Naive thymus-derived CD4-positive, alpha-beta T cell (primary cell): ENCODE measurements around the gene NDUFAB1. TPM values are rescaled to one million over a fixed set of nuclear protein-coding genes. Genes with fewer than 3 reads are reported as not detected.

Source experiments
- ATAC-seq: fragments of 150-1000 bp; cut with Tn5 transposase; 2 replicates; pipeline ENCODE4 v1.10.0; 2021; ENCODE audit warnings: mild to moderate bottlenecking, moderate library complexity
- CTCF ChIA-PET: fragments of 350-600 bp; sonication (Branson Sonifier 250); formaldehyde crosslinking; loops from one replicate; lab custom pipeline; 2021; ENCODE audit warnings: antibody characterized with exemption; lab: Charles Lee
- POLR2A ChIA-PET: fragments of 350-600 bp; sonication (Branson Sonifier 250); formaldehyde crosslinking; loops from one replicate; lab custom pipeline; 2021; ENCODE audit warnings: antibody characterized with exemption, inconsistent platforms; lab: Charles Lee
- DNase-seq, 9 donors: peaks; one replicate each; pipeline versions ENCODE4 v3.0.0 to v3.0.0-alpha.2; 2020 to 2022; ENCODE audit warnings: mixed read lengths in 1 of 9
- H3K27ac ChIP-seq: one replicate; pipeline ENCODE4 v1.7.0; 2013; ENCODE audit warnings: mild to moderate bottlenecking, low read depth, low read length, moderate library complexity
- H3K27me3 ChIP-seq, 2 donors: one replicate each; pipeline ENCODE4 v1.7.0; 2013; ENCODE audit warnings: low read length in 2 of 2, mild to moderate bottlenecking in 2 of 2, moderate library complexity in 2 of 2; ENCODE audit not compliant: control insufficient read depth in 2 of 2, insufficient read depth in 2 of 2
- H3K36me3 ChIP-seq, 3 experiments: 1 replicate in 2 of 3; 2 replicates in 1 of 3; pipeline ENCODE4 v1.7.0; 2013; ENCODE audit warnings: low read length in 3 of 3, mild to moderate bottlenecking in 3 of 3, moderate library complexity in 1 of 3; ENCODE audit not compliant: insufficient read depth in 3 of 3, control insufficient read depth in 2 of 3
- H3K4me1 ChIP-seq, 2 donors: one replicate each; pipeline ENCODE4 v1.7.0; 2013; ENCODE audit warnings: low read length in 2 of 2, mild to moderate bottlenecking in 2 of 2, moderate library complexity in 1 of 2; ENCODE audit not compliant: control insufficient read depth in 2 of 2, insufficient read depth in 2 of 2
- H3K4me3 ChIP-seq: 2 replicates; pipeline ENCODE4 v1.7.0; 2013; ENCODE audit warnings: mild to moderate bottlenecking, low read length
- H3K9me3 ChIP-seq, 3 experiments: 1 replicate in 2 of 3; 2 replicates in 1 of 3; pipeline ENCODE4 v1.7.0; 2013; ENCODE audit warnings: low read length in 3 of 3; ENCODE audit not compliant: control insufficient read depth in 2 of 3
- H3K27ac Mint-ChIP-seq, 9 donors: one replicate each; pipeline ENCODE4 v1.8.0; 2020 to 2022; ENCODE audit warnings: mixed read lengths in 9 of 9, mild to moderate bottlenecking in 8 of 9, moderate library complexity in 5 of 9, inconsistent platforms in 2 of 9
- H3K27me3 Mint-ChIP-seq, 5 donors: one replicate each; pipeline ENCODE4 v1.8.0; 2021 to 2022; ENCODE audit warnings: mixed read lengths in 5 of 5, mild to moderate bottlenecking in 1 of 5
- H3K36me3 Mint-ChIP-seq, 5 donors: one replicate each; pipeline ENCODE4 v1.8.0; 2020 to 2022; ENCODE audit warnings: mixed read lengths in 5 of 5, mild to moderate bottlenecking in 3 of 5, inconsistent platforms in 1 of 5
- H3K4me1 Mint-ChIP-seq, 7 donors: one replicate each; pipeline ENCODE4 v1.8.0; 2020 to 2022; ENCODE audit warnings: mixed read lengths in 7 of 7, mild to moderate bottlenecking in 3 of 7, inconsistent platforms in 1 of 7
- H3K4me3 Mint-ChIP-seq, 10 donors: one replicate each; pipeline ENCODE4 v1.8.0; 2020 to 2022; ENCODE audit warnings: mild to moderate bottlenecking in 10 of 10, mixed read lengths in 10 of 10, moderate library complexity in 6 of 10, inconsistent platforms in 2 of 10
- H3K9me3 Mint-ChIP-seq, 11 donors: one replicate each; pipeline ENCODE4 v1.8.0; 2020 to 2022; ENCODE audit warnings: mixed read lengths in 11 of 11, mild to moderate bottlenecking in 4 of 11, inconsistent platforms in 1 of 11, moderate library complexity in 1 of 11
- intact Hi-C, 2 donors: fragments of 100-400 bp; cut with micrococcal nuclease; formaldehyde crosslinking; loops; one replicate each; pipeline ENCODE4 v1.15.1; 2023
- polyA plus RNA-seq, 2 donors: library from polyadenylated mRNA; unstranded; fragments of 300-500 nt; fragmentation: Illumina TruSeq; gene quantifications; one replicate each; pipeline ENCODE4 v1.2.3, GENCODE V29; 2021
- total RNA-seq, 6 experiments: library from RNA in 5 of 6; stranded (reverse) in 5 of 6; gene quantifications; 1 replicate in 5 of 6; 2 replicates in 1 of 6; pipeline ENCODE4 v1.2.3 and lab custom pipeline; 2021 to 2026

Gene NDUFAB1
- total RNA-seq, result 10 to 100 TPM; 24.2 to 85.3 (median 38.2) TPM
- polyA plus RNA-seq, result 100 to 1,000 TPM; 167 to 209 TPM
- 12.5 reads per million, percentile 40 among the genes with 10 or more reads in this experiment for total RNA-seq (lab: John Stamatoyannopoulos, UW)

DNA sequence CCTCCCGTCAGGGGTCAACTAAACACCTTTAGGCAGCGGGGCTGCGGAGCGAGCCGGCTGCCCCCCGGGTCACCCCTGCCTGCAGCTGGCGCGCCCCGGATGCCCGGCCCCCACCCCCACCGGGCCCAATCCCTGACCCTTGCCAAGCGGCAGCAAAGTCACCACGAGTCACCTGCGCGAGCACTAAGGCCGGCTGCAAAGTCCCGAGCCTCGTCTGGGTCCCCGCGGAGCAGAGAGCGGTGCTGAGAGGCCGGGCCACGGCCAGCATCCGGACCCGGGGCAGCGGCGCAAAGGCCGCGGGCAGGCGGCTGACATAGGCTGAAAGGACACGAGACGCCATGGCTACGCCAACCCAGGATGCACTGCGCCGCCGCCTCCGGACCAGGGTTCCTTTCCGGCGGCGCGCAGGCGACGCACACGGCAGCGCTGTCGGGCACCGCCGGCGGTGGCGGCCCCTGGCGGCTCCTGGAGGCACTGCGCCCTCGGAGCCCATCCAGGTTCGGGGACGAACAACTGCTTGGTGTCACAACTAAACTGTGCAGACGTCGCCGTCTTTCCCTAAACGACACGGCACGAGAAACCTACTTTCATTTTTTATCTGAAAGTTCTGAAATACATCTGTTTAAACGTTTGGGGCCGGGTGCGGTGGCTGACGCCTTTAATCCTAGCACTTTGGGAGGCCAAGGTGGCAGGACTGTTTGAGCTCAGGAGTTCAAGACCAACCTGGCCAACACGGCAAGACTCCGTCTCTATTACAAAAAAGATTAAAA is at the start of gene NDUFAB1:
Gene NDUFAB1 (minus strand): TSS at position 366 of the 770 bp plus-strand sequence. CDS start 26 bp downstream, at position 340.
- no peaks in the 10 kb centered on the region for H3K9me3 Mint-ChIP-seq
- no peaks in the 10 kb centered on the region for H3K27me3 ChIP-seq
- intact Hi-C loops, result loop anchor here (1.0 to 5.0 kb wide), 6 partner anchors 39 to 941 kb away; partner anchors contain the start of genes DCTN5 (in 2 of the 2), EARS2 (in 2 of the 2), PALB2 (in 2 of the 2) and UBFD1 (in 2 of the 2)
- DNase-seq (peak; percentile 82 to 97 (median 89)), ATAC-seq (peak; percentile 100)
- H3K4me1 Mint-ChIP-seq, result peaks cover 17 to 48% (median 29%) of the 10 kb centered on the region in 7 donors
- H3K9me3 ChIP-seq, result no peaks in the 10 kb centered on the region
- peaks cover 0 to 10% (median 9%) of the 10 kb centered on the region in 5 donors for H3K36me3 Mint-ChIP-seq
- no peaks in the 10 kb centered on the region for H3K27me3 Mint-ChIP-seq
- H3K27ac ChIP-seq, result peak within 1 kb of the TSS; percentile 94
- H3K4me1 ChIP-seq, result peaks cover 5 to 13% of the 10 kb centered on the region in 2 donors
- peak within 1 kb of the TSS; percentile 65 to 89 (median 83) for H3K27ac Mint-ChIP-seq
- H3K4me3 ChIP-seq, result peak within 1 kb of the TSS; percentile 82
- POLR2A ChIA-PET, result interaction anchor here (0.6 to 1.1 kb wide), 5 partner anchors 11 to 44 kb away, joined by 3 to 5 read pairs (median 3); partner anchors contain the start of genes EARS2, PALB2 and UBFD1
- peaks cover 6 to 33% (median 8%) of the 10 kb centered on the region in 3 experiments for H3K36me3 ChIP-seq
- H3K4me3 Mint-ChIP-seq, result peak within 1 kb of the TSS; percentile 74 to 89 (median 84)
- CTCF ChIA-PET, result interaction anchor here (1.1 kb wide), 1 partner anchor 26 kb away, joined by 3 read pairs; no protein-coding TSS in a partner anchor

DNA sequence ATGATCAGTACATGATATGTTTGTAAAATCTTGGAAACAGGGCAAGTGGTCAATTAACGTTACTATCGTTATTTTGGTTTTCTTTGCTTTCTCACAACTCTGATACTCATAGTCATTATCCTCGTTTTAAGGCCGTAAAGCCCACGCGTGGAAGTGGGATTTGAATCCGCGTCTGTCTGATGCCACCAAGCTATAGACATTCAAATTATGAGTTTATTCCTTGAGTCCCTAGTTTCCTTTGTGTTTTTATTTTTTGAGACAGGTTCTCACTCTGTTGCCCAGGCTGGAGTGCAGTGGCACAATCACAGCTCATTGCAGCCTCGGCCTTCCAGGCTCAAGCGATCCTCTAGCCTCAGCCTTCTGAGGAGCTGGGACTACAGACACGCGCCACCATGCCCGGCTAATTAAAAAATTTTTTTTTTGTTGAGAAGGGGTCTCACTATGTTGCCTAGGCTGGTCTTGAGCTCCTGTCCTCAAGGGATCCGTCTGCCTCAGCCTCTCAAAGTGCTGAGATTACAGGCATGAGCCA is 46.2 kb upstream of the NDUFAB1 start:
- Histone ChIP-seq H3K4me3 (peak overlapping the region; percentile 87), H3K4me1 (peaks cover 7 to 27% of the 10 kb centered on the region in 2 donors), H3K9me3 (no peaks in the 10 kb centered on the region), H3K27me3 (no peaks in the 10 kb centered on the region), H3K27ac (peak overlapping the region; percentile 84), H3K36me3 (peaks cover 0 to 21% (median 9%) of the 10 kb centered on the region in 3 experiments)
- no peaks in the 10 kb centered on the region for H3K27me3 Mint-ChIP-seq
- peaks cover 0 to 3% (median 0%) of the 10 kb centered on the region in 11 donors for H3K9me3 Mint-ChIP-seq
- POLR2A ChIA-PET, result no interaction called here
- DNase-seq, result no peak
- peaks cover 8 to 34% (median 24%) of the 10 kb centered on the region in 5 donors for H3K36me3 Mint-ChIP-seq
- intact Hi-C loops, result loop anchor here in 1 of 2 donors (5.0 kb wide), 2 partner anchors 190 to 495 kb away; partner anchors contain the start of genes COG7 and USP31
- H3K4me3 Mint-ChIP-seq, result peak overlapping the region; percentile 96 to 99 (median 99)
- peak overlapping the region; percentile 94 to 99 (median 98) for H3K27ac Mint-ChIP-seq
- CTCF ChIA-PET, result interaction anchor here (0.6 kb wide), 2 partner anchors 50 to 83 kb away, joined by 3 read pairs; no protein-coding TSS in a partner anchor
- ATAC-seq, result no peak
- H3K4me1 Mint-ChIP-seq, result peaks cover 27 to 67% (median 58%) of the 10 kb centered on the region in 7 donors

GRCh38 chr16:23640931-23641765 is 45.0 kb upstream of the NDUFAB1 start, which contains the start of the genes DCTN5 and PALB2:
Gene DCTN5, plus strand, starts transcription at chr16:23641466. Its CDS starts 77 bp downstream, at chr16:23641543.
Gene PALB2, minus strand, starts transcription at chr16:23641310. Its CDS starts 153 bp downstream, at chr16:23641157.
- peak within 1 kb of the TSS; percentile 84 for H3K27ac ChIP-seq
- H3K27me3 Mint-ChIP-seq, result no peaks in the 10 kb centered on the region
- no peaks in the 10 kb centered on the region for H3K27me3 ChIP-seq
- H3K36me3 Mint-ChIP-seq, result peaks cover 5 to 28% (median 18%) of the 10 kb centered on the region in 5 donors
- peak within 1 kb of the TSS; percentile 96 to 99 (median 99) for H3K4me3 Mint-ChIP-seq
- H3K4me3 ChIP-seq, result peak within 1 kb of the TSS; percentile 87
- H3K4me1 Mint-ChIP-seq, result peaks cover 17 to 56% (median 48%) of the 10 kb centered on the region in 7 donors
- H3K9me3 Mint-ChIP-seq, result peaks cover 0 to 3% (median 0%) of the 10 kb centered on the region in 11 donors
- ChIA-PET CTCF (interaction anchor here (1.1 kb wide), 1 partner anchor 26 kb away, joined by 5 read pairs; no protein-coding TSS in a partner anchor), POLR2A (interaction anchor here (0.7 to 1.2 kb wide), 3 partner anchors 34 to 84 kb away, joined by 3 to 4 read pairs (median 3); partner anchors contain the start of genes EARS2 and UBFD1)
- H3K36me3 ChIP-seq, result peaks cover 0 to 15% (median 9%) of the 10 kb centered on the region in 3 experiments
- DNase-seq (peak; percentile 68 to 89 (median 72)), ATAC-seq (peak; percentile 99)
- no peaks in the 10 kb centered on the region for H3K9me3 ChIP-seq
- H3K4me1 ChIP-seq, result peaks cover 7 to 24% of the 10 kb centered on the region in 2 donors
- peak within 1 kb of the TSS; percentile 94 to 99 (median 98) for H3K27ac Mint-ChIP-seq
- intact Hi-C loops, result loop anchor here (1.0 to 5.0 kb wide), 8 partner anchors 37 to 494 kb away; partner anchors contain the start of genes EARS2 (in 2 of the 2), NDUFAB1 (in 2 of the 2), PLK1 (in 2 of the 2) and UBFD1 (in 2 of the 2)

GRCh38 chr16:23640615-23640930 is 44.5 kb upstream of the NDUFAB1 start:
- Histone ChIP-seq H3K9me3 (no peaks in the 10 kb centered on the region), H3K36me3 (peaks cover 0 to 18% (median 3%) of the 10 kb centered on the region in 3 experiments), H3K4me1 (peaks cover 7 to 18% of the 10 kb centered on the region in 2 donors), H3K27me3 (no peaks in the 10 kb centered on the region), H3K27ac (peak overlapping the region; percentile 84), H3K4me3 (peak overlapping the region; percentile 87)
- intact Hi-C loops, result loop anchor here (2.0 to 5.0 kb wide), 4 partner anchors 38 to 493 kb away; partner anchors contain the start of genes USP31 (in 2 of the 2), COG7 (in 1 of the 2) and PLK1 (in 1 of the 2)
- peak overlapping the region; percentile 93 to 98 (median 96) for H3K27ac Mint-ChIP-seq
- DNase-seq, result peak in 1 of 9 donors; percentile 5
- H3K9me3 Mint-ChIP-seq, result peaks cover 0 to 3% (median 0%) of the 10 kb centered on the region in 11 donors
- peaks cover 3 to 27% (median 18%) of the 10 kb centered on the region in 5 donors for H3K36me3 Mint-ChIP-seq
- peaks cover 11 to 50% (median 42%) of the 10 kb centered on the region in 7 donors for H3K4me1 Mint-ChIP-seq
- ChIA-PET CTCF (interaction anchor here (1.1 kb wide), 1 partner anchor 26 kb away, joined by 5 read pairs; no protein-coding TSS in a partner anchor), POLR2A (interaction anchor here (0.7 to 1.2 kb wide), 2 partner anchors 35 to 44 kb away, joined by 3 read pairs; no protein-coding TSS in a partner anchor)
- H3K4me3 Mint-ChIP-seq, result peak overlapping the region; percentile 96 to 99 (median 99)
- no peak for ATAC-seq
- no peaks in the 10 kb centered on the region for H3K27me3 Mint-ChIP-seq

DNA sequence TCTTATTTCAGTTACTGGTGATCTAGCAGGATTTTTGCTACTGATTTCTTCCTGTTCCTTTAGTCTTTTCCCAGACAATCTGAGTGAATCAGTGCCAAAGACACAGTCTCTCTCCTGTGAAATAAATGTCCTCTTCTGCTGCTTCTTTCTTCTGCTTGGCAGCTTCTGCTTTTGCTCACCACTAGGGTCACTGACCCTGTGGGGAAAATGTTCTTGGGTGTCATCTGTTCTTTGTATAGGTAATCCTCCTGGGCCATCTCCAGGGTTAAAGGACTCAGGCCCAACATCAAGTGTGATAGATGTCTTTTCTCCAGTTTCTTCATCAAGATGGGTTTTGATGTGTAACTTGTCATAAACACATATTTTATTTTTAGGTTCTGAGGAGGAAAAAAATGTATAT is 39.8 kb upstream of the NDUFAB1 start:
- H3K4me3 ChIP-seq, result no peak overlapping the region
- H3K36me3 Mint-ChIP-seq, result peaks cover 0 to 25% (median 17%) of the 10 kb centered on the region in 5 donors
- no peaks in the 10 kb centered on the region for H3K27me3 Mint-ChIP-seq
- ChIA-PET POLR2A (no interaction called here), CTCF (no interaction called here)
- H3K27ac Mint-ChIP-seq, result peak overlapping the region in 1 of 9 donors; percentile 15
- H3K4me1 Mint-ChIP-seq, result peaks cover 6 to 35% (median 25%) of the 10 kb centered on the region in 7 donors
- H3K27me3 ChIP-seq, result no peaks in the 10 kb centered on the region
- peaks cover 0 to 19% (median 0%) of the 10 kb centered on the region in 3 experiments for H3K36me3 ChIP-seq
- no peak overlapping the region for H3K4me3 Mint-ChIP-seq
- H3K9me3 Mint-ChIP-seq, result no peaks in the 10 kb centered on the region
- DNase-seq (no peak), ATAC-seq (no peak)
- H3K9me3 ChIP-seq, result no peaks in the 10 kb centered on the region
- no peak overlapping the region for H3K27ac ChIP-seq
- peaks cover 7 to 10% of the 10 kb centered on the region in 2 donors for H3K4me1 ChIP-seq
- intact Hi-C loops, result no loop called here
